RWPE1 (cell line): ENCODE results near the gene TNFRSF1A.

Source experiments
- CTCF ChIA-PET: fragments of 350-600 bp; sonication (Branson Sonifier 250); formaldehyde crosslinking; extraction: SDS; loops from one replicate; lab custom pipeline; 2021; lab: Yijun Ruan, JAX
- POLR2A ChIA-PET: fragments of 400-600 bp; formaldehyde crosslinking; extraction: SDS; loops from one replicate; lab custom pipeline; 2020; ENCODE audit warnings: antibody characterized with exemption; ENCODE audit not compliant: low non-redundant PET; lab: Yijun Ruan, JAX
- DNase-seq: peaks from one replicate; pipeline ENCODE4 v3.0.0; 2012; ENCODE audit warnings: low spot score
- H3K27ac ChIP-seq: fragments of 450-650 bp; 2 replicates; pipeline ENCODE4 v1.5.1; 2017
- TF ChIP-seq, protein P1 (sequence below): fragments of 450-650 bp; conservative IDR thresholded peaks from 2 replicates; pipeline ENCODE4 v1.5.1; 2017; ENCODE audit warnings: low read depth, mild to moderate bottlenecking

Gene TNFRSF1A

GRCh38 chr12:6341417-6342139 is at the start of gene TNFRSF1A:
TNFRSF1A (minus strand) TSS chr12:6342076; CDS start chr12:6341814, 262 bp downstream.
- CTCF ChIA-PET, result interaction anchor here (0.5 to 0.9 kb wide), 2 partner anchors 18 to 55 kb away, joined by 3 read pairs; no protein-coding TSS in a partner anchor

GRCh38 chr12:6391013-6391412 is 49.1 kb upstream of the TNFRSF1A start:
- ChIA-PET CTCF (no interaction called here), POLR2A (no interaction called here)
- TF ChIP-seq, protein P1, sequence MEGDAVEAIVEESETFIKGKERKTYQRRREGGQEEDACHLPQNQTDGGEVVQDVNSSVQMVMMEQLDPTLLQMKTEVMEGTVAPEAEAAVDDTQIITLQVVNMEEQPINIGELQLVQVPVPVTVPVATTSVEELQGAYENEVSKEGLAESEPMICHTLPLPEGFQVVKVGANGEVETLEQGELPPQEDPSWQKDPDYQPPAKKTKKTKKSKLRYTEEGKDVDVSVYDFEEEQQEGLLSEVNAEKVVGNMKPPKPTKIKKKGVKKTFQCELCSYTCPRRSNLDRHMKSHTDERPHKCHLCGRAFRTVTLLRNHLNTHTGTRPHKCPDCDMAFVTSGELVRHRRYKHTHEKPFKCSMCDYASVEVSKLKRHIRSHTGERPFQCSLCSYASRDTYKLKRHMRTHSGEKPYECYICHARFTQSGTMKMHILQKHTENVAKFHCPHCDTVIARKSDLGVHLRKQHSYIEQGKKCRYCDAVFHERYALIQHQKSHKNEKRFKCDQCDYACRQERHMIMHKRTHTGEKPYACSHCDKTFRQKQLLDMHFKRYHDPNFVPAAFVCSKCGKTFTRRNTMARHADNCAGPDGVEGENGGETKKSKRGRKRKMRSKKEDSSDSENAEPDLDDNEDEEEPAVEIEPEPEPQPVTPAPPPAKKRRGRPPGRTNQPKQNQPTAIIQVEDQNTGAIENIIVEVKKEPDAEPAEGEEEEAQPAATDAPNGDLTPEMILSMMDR, result no peak
- peak overlapping the region; percentile 52 for H3K27ac ChIP-seq
- DNase-seq, result no peak

More at GRCh38 chr12:6341417-6342139, at the start of gene TNFRSF1A:
- peak within 1 kb of the TSS; percentile 97 for H3K27ac ChIP-seq
- POLR2A ChIA-PET, result interaction anchor here (0.6 to 1.7 kb wide), 2 partner anchors 29 to 677 kb away, joined by 3 to 5 read pairs; no protein-coding TSS in a partner anchor
- TF ChIP-seq, protein P1, result no peak
- DNase-seq, result peak; percentile 61

GRCh38 chr12:6390084-6390799 is 48.4 kb upstream of the TNFRSF1A start:
- peak overlapping the region; percentile 52 for H3K27ac ChIP-seq
- POLR2A ChIA-PET, result no interaction called here
- CTCF ChIA-PET, result no interaction called here
- no peak for DNase-seq
- TF ChIP-seq, protein P1, result no peak

GRCh38 chr12:6387541-6387940 is 45.7 kb upstream of the TNFRSF1A start:
- no peak for DNase-seq
- CTCF ChIA-PET, result no interaction called here
- TF ChIP-seq, protein P1, result no peak
- peak overlapping the region; percentile 52 for H3K27ac ChIP-seq
- POLR2A ChIA-PET, result interaction anchor here (1.9 kb wide), 1 partner anchor 14 kb away, joined by 4 read pairs; no protein-coding TSS in a partner anchor

GRCh38 chr12:6386491-6386890 is 44.6 kb upstream of the TNFRSF1A start:
- POLR2A ChIA-PET, result no interaction called here
- peak overlapping the region; percentile 88 for H3K27ac ChIP-seq
- TF ChIP-seq, protein P1, result no peak
- CTCF ChIA-PET, result no interaction called here
- DNase-seq, result no peak

GRCh38 chr12:6386038-6386437 is 44.2 kb upstream of the TNFRSF1A start:
- ChIA-PET CTCF (interaction anchor here (0.7 kb wide), 1 partner anchor 67 kb away, joined by 3 read pairs; no protein-coding TSS in a partner anchor), POLR2A (interaction anchor here (0.6 kb wide), 1 partner anchor 670 kb away, joined by 3 read pairs; no protein-coding TSS in a partner anchor)
- TF ChIP-seq, protein P1, result no peak
- peak overlapping the region; percentile 88 for H3K27ac ChIP-seq
- no peak for DNase-seq
